Peyer's patch (tissue), 4 donors: ENCODE results near the gene GLTP.

Source experiments
- POLR2A ChIP-seq, 2 donors: fragments of 450-650 bp; IDR thresholded peaks; one replicate each; pipeline ENCODE4 v1.5.1; 2017; ENCODE audit warnings: antibody characterized with exemption in 2 of 2, mild to moderate bottlenecking in 2 of 2, moderate library complexity in 2 of 2
- TF ChIP-seq, protein P1 (sequence below), 6 experiments: fragments of 450-650 bp in 4 of 6; fragments of 200-600 bp in 2 of 6; sonication (generic) in 1 of 6; IDR thresholded peaks; one replicate each; pipeline ENCODE4 v1.5.1; 2017 to 2019; ENCODE audit warnings: antibody characterized with exemption in 6 of 6, mild to moderate bottlenecking in 3 of 6, moderate library complexity in 1 of 6

- TF ChIP-seq, protein P1, sequence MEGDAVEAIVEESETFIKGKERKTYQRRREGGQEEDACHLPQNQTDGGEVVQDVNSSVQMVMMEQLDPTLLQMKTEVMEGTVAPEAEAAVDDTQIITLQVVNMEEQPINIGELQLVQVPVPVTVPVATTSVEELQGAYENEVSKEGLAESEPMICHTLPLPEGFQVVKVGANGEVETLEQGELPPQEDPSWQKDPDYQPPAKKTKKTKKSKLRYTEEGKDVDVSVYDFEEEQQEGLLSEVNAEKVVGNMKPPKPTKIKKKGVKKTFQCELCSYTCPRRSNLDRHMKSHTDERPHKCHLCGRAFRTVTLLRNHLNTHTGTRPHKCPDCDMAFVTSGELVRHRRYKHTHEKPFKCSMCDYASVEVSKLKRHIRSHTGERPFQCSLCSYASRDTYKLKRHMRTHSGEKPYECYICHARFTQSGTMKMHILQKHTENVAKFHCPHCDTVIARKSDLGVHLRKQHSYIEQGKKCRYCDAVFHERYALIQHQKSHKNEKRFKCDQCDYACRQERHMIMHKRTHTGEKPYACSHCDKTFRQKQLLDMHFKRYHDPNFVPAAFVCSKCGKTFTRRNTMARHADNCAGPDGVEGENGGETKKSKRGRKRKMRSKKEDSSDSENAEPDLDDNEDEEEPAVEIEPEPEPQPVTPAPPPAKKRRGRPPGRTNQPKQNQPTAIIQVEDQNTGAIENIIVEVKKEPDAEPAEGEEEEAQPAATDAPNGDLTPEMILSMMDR (IDR thresholded peaks at IDR 0.05) = no peak
- TF ChIP-seq POLR2A (IDR thresholded peaks at IDR 0.05) = no peak
Observed at GRCh38 chr12:109926488-109927210, 46.3 kb upstream of the GLTP start.
